22Rv1 (cell line): Measurements from ENCODE around the gene WDR64.

Experiments
- ZFX ChIP-seq: fragments of 450-650 bp; IDR thresholded peaks from 2 replicates; pipeline ENCODE4 v1.6.1; 2017; ENCODE audit warnings: antibody characterized with exemption, borderline replicate concordance
- TF ChIP-seq, protein P1 (sequence below): fragments of 450-650 bp; IDR thresholded peaks from 2 replicates; pipeline ENCODE4 v1.5.1; 2017; ENCODE audit warnings: mild to moderate bottlenecking

DNA sequence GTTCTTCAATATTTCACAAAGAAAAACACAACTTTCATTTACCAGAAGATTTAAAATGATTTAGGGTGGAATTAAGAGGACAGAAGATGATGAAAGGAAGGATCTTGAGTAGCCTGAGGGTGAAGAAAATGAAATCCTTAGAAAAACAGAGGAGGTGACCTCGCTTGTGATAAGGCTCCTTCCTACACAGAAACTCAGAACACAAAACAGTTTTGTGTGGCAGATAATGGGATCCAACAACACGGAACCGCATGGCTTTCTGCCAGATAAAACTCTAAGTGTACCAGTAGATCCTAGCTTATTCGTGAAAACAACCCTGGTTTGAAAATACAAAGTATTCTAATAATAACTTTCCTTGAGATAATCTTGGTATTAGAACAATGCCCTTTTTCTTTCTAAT lies 121.9 kb downstream of the WDR64 start:
- TF ChIP-seq, protein P1, sequence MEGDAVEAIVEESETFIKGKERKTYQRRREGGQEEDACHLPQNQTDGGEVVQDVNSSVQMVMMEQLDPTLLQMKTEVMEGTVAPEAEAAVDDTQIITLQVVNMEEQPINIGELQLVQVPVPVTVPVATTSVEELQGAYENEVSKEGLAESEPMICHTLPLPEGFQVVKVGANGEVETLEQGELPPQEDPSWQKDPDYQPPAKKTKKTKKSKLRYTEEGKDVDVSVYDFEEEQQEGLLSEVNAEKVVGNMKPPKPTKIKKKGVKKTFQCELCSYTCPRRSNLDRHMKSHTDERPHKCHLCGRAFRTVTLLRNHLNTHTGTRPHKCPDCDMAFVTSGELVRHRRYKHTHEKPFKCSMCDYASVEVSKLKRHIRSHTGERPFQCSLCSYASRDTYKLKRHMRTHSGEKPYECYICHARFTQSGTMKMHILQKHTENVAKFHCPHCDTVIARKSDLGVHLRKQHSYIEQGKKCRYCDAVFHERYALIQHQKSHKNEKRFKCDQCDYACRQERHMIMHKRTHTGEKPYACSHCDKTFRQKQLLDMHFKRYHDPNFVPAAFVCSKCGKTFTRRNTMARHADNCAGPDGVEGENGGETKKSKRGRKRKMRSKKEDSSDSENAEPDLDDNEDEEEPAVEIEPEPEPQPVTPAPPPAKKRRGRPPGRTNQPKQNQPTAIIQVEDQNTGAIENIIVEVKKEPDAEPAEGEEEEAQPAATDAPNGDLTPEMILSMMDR: no peak
- no peak for TF ChIP-seq ZFX
